Hippocampal formation (tissue), 2 donors: ENCODE results near the gene MFF.
"Not testable (repeated sequence)": the region's sequence is repeated elsewhere in the genome, so short reads cannot be mapped to it uniquely, and the experiment has no call there.

Experiments
- DNase-seq, 2 donors: peaks; one replicate each; lab custom pipeline; 2025; lab: John Stamatoyannopoulos, UW

MFF gene

DNA sequence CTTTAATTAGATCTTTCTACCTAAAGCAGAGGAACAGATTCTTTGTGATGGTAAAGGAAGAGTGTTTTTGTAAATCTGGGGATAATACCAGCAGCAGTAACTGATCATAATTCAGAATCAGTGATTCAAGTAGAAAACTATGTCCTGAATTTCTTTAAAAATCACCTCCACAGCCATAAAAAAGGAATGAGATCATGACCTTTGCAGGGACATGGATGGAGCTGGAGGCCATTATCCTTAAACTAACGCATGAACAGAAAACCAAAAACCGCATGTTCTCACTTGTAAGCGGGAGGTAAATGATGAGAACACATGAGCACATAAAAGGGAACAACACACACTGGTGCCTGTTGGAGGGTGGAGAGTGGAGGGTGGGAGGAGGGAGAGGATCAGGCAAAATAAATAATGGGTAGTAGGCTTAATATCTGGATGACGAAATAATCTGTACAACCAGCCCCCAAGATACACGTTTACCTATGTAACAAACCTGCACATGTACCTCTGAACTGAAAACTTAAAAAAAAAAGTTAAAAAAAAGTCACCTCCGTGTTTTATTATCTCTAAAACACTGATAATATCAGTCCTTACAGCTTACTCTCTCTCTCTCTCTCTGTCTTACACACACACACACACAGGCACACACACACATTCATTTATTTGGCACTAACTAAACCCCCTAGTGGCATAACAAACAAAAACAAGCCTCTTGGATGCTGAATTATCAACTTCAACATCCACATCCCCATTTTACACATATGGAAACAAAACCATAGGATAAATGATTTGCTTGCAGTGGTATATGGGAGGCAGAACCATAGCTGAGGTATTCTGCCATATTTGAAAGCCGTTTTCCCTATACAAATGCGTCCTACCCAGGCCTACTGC is 52.7 kb downstream of the MFF start:
- no peak for DNase-seq

DNA sequence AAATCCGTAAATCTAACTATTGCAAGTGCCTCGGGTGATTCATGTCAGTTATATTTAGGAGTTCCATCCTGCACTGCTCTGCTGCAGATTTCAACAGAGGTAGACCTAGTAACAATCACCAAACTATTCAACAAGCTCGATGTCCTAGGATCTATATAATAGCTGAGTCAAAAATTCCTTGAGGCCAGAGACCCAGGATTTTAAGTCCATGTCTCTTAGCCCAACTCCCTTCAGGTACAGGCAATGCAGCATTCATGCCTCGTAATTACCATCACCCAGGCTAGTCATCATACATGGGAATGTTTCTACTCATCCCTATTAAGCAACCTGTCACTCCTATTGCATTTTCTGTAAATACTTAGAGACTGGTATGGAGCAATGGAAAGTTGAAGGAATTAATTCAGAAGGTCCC is 53.3 kb downstream of the MFF start:
- no peak for DNase-seq

DNA sequence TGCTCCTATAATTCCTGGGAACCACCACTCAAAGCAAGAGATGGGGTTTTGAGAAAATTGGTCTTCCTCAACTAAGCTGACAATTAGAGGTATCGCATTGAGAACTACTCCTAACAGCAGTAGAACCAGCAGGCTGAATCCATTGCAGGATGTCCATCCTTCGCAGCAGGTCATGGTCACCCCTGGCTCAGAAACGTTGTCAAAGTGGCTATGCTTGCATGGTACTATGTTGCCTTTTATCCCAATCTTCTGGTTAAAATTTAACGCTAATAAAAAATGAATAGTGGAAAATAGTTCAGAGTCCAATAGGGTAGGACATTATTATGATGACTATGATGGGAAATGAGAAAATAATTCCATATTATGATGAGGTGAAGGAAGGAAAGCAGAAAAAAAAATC is 54.0 kb downstream of the MFF start, which contains the start of gene TM4SF20:
Gene TM4SF20, minus strand, starts transcription at position 212 of the 400 bp plus-strand sequence. Its CDS starts 38 bp downstream, at position 174.
- no peak for DNase-seq

DNA sequence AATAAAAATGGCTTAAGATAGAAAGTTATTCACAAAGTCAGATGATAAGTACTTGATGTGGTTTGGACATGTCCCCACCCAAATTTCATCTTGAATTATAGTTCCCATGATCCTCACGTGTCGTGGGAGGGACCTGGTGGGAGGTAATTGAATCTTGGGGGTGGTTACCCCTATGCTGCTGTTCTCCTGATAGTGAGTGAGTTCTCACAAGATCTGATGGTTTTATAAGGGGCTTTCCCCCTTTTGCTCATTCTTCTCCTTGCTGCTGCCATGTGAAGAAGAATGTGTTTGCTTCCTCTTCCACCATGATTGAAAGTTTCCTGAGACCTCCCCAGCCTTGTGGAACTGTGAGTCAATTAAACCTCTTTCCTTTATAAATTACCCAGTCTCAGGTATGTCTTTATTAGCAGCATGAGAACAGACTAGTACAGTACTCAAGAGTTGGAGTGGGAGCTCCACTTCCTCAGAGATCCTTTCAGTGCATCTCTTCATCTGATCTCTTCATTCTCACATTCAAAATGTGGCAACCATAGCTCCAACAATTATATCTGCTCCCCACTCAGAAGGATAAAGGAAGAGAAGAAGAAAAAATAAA is 57.3 kb downstream of the MFF start:
- not testable (repeated sequence) for DNase-seq

DNA sequence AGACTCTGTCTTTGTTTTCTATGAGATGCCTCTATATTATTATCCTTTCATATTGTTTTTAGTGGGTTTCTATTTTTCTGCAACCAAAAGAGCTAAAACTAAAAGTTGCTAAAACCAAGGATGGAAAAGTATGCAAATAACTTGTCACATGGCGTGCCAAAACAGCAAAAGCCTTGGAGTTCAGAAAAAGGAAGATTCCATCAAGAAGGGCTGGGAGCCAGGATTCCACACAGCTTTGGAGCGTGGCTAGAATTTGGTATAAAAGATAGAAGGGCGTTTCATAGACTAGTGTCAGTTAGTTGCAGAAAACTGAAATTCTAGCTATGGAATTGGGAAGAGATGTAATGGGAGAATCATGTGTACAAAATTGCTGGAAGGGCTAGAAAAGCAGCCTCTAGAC is 58.6 kb downstream of the MFF start:
- DNase-seq: no peak

DNA sequence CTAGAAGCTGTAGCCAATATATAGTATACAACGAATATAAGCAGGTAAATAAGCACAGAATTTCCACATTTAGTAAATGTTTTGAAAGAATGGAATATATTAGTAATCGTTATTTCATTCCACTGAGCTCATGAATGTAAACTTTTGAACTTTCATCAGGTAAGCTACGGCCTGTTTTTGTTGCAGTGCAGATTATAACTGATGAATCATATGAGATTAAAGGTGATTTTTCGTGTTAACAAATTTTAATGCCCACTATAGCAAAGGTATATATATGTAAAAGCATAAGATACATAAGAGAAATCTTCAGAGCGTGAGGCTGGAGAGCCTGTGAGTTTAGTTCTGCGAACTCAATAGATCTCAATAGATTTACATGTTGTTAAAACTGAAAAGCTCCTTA is 61.6 kb downstream of the MFF start:
- DNase-seq: no peak

DNA sequence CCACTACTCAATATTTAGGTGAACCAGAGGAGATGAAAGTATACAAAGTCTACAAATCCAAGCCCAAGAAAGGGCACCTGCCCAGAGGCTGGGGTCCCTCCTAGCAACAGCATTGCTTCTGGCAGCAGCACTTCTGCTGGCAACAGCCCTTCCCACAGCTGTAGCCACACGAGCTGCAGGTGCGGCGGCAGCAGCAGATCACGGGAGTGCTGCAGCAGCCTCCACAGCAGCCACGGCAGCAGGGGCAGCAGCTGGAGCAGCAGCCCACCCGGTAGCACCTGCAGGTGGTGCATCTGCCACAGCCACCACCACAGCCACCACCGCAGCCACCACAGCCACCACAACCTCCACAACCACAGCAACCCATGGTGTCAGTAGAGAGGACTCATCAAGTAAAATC is 62.5 kb downstream of the MFF start, which contains the start of gene SCYGR1:
Gene SCYGR1, minus strand, starts transcription at position 367 of the 400 bp plus-strand sequence. Its CDS starts 0 bp downstream, at position 367.
- not testable (repeated sequence) for DNase-seq

DNA sequence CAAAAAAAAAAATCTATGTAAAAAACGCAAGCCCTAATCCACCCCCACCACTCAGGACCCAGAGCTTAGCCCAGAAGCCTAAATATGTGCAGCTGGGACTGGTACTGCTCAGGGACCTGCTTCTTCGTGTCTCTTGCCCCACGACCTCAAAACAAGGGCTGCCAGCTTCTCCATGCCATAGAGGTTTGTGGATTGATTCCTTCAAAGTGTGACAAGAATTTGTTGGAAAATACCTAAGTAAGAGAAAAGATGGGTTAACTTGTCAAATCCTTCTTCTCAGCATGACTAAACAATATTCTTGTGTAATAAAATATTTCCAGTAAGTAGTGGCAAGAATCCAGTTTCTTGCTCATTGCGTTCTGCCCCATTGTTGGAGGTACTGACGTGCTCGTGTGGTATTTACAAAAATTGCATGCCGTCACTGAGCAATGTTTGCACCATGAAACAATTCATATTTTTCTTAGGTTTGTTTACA is 63.5 kb downstream of the MFF start:
- DNase-seq: no peak

DNA sequence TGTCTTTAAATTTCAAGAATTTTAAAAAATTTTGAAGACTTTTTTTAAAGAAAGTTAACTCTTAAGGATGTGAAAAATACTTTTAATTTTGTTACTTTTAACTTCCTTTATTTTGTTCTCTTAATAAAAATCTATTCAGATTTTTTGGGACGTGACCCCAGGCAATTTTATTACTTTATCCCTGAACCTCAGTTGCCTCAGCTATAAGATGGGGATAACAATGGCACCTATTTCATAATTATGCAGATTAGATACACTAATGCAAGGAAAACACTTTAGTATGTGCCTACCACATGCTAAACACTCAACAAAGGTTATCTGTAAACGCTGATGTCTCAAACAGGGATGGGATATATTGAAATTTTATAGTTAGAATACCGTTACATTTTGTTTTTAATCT is 64.2 kb downstream of the MFF start:
- no peak for DNase-seq

DNA sequence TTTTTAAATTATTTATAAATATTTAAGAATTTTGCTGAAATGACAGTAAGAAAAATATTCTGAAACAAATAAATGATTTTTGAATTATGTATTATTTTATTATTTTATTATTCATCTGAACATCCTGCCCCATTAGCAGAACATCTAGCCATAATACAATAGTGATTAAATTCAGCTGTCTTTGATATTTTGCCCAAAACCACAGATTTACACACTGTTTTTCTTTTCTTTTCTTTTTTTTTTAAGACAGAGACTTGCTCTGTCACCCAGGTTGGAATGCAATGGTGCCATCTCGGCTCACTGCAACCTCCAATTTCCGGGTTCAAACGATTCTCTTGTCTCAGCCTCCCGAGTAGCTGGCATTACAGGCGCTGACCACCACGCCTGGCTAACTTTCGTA is 64.6 kb downstream of the MFF start:
- DNase-seq: no peak

DNA sequence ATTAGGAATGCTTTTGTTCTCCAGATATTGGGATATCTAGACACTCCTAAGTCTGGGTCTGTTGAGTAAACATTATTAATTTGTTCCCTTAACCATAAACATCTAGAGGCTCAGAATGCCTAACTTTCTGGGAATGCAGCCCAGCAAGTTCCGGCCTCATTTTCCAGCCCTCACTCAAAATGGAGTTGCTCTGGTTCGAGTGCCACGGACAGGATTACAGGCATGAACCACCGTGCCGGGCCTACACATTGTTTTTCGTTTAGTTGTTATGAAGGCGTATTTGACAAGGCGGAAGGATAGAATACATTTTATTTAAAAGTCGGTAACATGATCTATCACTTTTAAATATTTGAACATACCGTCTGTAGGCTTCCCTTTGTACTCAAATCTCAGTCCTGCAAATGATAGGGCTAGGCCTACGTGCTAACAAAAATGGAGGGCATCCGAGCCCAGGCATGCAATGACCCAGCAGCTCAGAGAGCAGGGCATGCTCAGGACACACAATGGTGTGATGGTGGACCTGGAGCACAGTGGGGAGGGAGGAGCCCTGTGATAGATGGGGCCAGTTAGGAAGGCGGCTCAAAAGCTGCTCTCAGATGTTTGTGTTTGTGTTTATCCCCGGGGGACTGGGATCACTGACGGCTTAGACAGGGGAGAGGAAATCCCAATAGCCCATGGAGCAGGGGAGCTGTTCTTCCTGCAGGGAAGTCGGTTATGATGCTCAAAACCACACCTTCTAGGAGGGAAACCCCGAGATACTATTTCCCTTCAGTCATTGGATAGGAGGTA is 65.6 kb downstream of the MFF start:
- DNase-seq: no peak

DNA sequence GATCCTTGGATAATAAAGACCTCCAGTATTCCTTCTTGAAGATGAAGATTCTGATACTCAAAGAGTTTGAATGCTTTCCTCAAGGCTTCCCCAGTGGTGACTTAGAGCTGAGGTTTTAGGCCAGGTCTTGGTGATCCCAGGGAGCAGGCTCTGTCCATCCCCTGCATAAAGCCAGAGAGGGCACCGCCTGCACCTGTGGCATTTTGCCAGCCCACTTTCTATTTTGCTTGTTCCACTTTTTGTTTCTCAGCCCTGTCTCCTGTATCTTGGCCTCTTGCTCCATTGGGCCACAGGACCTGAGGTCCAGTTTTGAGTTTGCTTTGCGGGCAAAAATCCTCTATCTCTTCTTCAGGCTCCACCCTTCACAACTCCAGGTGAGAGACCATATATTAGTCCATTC is 69.3 kb downstream of the MFF start:
- DNase-seq: no peak

DNA sequence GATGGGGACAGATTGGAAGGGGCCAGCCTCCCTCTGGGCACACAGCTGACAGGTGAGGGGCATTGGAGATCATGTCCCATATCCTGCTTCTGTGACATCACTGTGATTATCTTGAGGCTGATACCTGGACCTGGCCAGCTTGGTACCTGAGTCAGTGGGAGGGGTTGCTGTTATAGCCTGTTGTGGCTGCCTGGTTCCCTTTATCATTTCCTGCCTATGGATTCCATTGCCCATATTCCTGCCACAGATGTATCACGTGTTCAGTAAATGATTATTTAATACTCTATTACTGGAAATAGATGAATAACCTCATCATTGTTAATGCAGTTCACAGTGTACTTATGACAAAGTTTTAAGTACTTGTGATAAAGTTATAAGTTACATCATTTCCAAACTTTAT is 70.5 kb downstream of the MFF start:
- DNase-seq: no peak

DNA sequence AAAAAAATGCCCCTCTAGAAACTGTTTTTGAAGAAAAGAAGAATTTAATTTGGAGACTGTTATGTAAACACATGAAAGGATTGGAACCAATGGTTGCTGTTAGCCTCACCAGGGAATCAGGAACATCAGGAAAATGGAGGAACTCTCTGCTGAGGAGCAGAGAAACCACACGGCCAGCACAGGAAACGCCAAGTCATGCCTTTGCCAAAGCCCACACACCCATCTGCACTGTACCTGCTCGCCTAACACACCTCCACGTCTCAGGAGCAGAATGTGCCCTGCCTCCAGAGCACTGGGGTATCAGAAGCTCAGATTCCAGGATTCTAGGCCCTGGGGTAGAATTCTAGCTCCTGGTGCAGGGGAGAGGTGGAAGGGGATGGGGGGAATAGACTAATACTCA is 72.5 kb downstream of the MFF start:
- DNase-seq: no peak

DNA sequence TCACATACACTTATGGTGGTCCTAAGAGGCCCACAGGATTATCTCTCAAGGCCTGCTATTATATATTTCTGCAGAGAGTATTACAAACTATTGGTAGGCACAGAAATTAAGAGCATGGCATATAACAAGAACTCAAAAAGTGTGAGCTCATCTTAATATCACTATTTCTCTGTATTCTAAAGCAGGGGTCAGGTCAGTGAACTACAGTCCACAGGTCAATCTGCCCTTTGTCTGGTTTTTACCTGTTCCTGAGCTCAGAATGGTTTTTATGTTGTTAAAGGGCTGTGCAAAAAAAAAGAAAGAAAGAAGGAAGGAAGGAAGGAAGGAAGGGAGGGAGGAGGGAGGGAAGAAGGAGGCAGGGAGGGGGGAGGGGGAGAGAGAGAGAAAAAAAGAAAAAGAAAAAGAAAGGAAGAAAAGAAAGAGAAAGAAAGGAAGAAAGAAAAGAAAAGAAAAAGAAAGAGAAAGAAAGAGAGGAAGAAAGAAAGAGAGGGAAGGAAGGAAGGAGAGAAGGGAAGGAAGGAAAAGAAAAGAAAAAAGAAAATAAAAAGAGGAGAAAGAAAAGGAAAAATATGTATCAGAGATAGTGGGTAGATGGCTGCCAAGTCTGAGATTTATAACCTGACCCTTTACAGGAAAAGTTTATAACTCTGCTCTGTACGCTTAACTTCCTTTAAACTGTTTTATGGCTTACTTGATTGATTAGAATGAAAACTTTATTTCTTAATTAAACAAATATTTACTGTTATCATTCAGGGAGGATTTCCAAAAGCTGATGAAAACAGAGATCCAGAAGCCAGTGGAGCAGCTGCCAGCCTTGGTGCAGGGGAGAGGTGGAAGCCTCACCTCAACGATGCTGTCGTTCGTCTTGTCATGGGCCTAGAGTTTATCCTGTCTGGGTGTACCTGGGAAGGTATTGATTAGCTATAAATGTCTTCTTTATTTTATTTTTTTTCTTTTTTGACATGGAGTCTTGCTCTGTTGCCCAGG is 73.9 kb downstream of the MFF start:
- no peak for DNase-seq

DNA sequence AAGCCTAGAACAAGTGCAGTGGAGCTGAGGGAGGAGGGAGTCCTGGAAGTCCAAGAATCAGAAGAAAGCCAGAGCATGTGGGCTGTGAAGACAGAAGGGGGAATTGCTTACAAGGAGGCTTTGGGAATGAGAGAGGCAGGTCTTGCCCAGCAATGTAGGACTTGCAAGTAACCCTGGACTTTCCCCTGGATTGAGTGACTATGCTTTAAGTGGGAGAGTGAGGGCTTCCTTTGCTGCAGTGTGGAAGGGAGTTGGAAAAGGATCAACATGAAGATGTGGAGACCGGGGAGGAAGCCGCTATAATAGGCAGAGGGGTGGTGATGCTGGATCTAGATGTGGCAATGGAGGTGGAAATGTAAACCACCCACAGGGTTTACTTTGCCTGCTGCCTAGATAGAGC is 76.5 kb downstream of the MFF start:
- DNase-seq: no peak

DNA sequence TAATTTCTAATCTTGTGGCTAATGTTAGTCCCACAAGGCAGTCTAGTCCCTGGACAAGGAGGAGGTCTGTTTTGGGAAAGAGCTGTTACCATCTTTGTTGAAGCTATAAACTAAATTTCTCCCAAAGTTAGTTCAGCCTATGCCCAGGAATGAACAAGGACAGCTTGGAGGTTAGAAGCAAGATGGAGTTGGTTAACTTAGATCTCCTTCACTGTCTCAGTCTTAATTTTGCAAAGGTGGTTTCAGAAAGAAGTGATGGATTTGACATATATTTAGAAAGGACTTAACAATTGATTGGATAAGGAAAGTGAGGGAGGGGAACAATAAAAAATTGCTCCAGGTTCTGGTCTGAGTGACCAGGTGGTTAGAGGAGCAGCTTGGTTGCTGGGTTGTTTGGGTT is 77.3 kb downstream of the MFF start:
- DNase-seq: no peak

DNA sequence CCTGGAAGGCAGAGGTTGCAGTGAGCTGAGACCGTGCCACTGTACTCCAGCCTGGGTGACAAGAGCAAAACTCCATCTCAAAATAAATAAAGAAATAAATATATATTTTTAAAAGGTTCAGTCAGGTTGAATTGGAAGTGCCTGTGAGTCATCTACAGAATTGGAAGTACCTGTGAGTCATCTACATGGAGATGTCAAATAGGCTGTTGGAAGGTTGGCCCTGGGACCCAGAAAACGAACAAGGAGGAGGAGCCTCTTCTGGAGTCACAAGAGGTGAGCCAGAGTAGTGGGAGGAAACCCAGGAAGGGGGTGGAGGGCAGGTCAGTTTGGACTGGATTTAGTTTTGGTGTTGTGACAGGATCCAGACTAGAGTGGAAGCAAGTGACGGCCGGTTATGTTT is 77.9 kb downstream of the MFF start:
- DNase-seq: no peak

DNA sequence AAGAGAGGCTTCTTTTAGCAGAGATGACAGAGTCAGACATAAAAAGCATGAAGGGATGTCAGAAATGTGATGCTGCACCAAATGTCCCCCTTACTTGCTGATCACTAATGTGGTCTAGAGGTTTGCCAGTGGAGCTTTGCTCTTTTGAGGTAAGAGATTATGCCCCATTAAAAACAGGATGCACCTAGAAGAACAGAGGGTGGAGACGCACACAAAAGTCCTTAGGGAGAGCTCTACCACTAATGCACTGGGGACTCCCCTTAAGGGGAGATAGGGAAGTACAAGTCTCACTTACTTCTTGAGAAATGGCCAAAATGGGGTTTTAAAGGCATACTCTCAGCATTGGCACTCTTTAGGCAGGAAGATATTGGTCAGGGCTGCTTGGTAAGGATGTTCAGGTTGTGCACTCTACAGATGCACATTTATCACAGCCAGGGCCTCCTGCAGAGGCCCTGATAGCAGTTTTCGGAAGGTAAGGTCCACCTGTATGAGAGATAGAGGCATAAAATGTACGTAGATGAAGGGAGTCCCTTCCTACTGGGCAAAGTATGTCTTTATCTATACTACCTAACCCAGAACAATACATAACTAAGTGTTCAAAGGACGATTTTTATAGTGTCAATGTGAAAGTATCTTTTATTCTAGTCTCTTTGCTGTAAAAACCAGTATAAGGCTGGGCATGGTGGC is 79.7 kb downstream of the MFF start:
- DNase-seq: no peak

DNA sequence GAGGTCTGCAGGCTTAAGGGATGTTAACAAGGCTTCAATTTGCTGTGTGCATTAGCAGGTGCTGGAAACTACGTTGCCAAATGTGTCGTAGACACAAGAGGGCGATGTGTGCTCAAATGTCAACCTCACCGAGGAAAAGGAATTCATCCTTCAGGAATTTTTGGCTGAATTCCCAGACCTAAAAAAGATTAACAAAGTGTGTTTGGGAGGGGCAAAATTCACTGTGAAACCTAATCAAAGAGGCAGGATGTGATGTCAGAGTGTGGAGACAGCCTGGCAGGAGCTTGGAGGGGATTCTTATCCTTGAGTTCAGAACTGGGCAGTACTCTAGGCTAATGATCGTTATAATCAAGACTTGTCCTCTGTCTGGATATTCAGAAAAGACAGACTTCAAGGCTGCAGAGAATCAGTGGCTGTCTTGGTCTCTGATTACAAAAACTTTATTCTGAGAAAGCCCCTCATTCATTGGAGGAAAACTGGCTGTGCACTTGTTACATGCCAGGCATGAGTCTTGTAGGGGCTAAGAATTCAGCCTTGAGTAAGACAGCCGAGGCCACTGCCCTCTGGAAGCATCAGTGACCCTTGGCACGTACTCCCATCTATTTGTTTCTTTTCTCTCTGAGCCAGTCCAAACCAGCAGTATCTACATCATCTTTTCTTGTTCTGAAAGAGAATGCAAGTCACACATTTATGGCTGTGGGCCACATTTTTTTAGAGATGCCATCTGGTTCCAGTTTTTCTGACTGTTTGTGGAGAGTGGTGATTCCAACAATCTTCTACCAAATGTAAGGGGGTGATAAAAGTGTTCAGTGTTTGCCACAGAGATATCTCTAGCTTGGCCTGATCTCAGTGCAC is 81.4 kb downstream of the MFF start:
- peak; percentile 39 to 76 for DNase-seq
